ENCODE measurements around the gene RNF224.
"Not testable (repeated sequence)": the region's sequence is repeated elsewhere in the genome, so short reads cannot be mapped to it uniquely, and the experiment has no call there.

Gene RNF224

DNA sequence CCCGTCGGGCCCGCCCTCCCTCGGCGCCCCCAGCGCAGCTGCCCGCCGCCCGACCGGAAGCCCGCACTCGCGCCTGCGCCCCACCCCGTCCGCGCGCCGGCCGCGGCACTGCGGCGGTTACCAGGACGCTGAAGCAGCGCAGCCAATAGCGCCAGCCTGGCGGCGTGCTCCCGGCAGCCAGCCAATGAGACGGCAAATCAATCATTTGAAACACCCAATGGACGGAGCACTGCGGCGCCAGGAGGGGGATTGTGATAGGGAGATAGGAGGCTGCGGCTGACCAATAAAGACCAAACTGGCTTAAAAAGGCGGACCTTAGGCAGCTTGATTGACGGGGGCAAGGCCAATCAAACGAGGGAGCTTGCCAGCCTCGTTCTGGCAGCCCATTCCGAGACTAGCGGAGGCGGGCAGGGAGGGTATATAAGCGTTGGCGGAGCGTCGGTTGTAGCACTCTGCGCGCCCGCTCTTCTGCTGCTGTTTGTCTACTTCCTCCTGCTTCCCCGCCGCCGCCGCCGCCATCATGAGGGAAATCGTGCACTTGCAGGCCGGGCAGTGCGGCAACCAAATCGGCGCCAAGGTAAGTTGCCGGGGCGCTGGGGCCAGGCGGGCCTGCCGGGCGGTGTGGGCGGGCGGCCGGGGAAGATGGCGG is 13.7 kb downstream of the RNF224 start, which contains the start of gene TUBB4B:
Gene TUBB4B, plus strand, starts transcription at position 447 of the 649 bp plus-strand sequence. Its CDS starts 74 bp downstream, at position 521.
- DNase-seq (ENCODE audit: low read depth): peak; percentile 97

DNA sequence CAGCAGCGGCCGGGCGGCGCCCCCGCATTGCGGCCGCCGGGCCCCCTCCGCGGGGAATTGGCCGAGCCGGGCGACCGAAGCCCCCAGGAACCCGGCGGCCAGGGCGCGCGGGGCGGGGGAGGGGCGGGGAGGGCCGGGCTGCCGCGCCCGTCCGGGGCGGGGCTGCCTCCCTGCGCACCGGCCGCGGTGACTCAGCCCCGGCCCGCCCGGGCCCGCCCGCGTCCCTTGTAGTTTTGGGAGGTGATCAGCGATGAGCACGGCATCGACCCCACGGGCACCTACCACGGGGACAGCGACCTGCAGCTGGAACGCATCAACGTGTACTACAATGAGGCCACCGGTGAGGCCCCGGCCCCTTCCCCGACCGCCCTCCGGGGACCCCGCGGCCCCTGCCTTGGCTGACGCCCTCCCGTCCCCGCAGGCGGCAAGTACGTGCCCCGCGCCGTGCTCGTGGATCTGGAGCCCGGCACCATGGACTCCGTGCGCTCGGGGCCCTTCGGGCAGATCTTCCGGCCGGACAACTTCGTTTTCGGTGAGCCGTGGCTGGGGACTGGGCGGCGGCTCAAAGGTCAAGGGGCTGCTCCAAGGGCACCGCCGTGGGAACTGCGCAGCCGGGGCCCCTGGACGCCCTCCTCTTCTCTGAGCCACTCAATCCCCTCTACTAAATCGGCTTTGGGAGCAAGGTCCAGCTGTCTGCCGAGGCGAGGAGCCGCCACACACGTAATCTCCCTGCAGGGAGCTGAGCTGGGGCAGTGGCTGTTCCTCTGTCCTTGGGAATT is 14.4 kb downstream of the RNF224 start:
- DNase-seq (ENCODE audit: low read depth): peak; percentile 61

DNA sequence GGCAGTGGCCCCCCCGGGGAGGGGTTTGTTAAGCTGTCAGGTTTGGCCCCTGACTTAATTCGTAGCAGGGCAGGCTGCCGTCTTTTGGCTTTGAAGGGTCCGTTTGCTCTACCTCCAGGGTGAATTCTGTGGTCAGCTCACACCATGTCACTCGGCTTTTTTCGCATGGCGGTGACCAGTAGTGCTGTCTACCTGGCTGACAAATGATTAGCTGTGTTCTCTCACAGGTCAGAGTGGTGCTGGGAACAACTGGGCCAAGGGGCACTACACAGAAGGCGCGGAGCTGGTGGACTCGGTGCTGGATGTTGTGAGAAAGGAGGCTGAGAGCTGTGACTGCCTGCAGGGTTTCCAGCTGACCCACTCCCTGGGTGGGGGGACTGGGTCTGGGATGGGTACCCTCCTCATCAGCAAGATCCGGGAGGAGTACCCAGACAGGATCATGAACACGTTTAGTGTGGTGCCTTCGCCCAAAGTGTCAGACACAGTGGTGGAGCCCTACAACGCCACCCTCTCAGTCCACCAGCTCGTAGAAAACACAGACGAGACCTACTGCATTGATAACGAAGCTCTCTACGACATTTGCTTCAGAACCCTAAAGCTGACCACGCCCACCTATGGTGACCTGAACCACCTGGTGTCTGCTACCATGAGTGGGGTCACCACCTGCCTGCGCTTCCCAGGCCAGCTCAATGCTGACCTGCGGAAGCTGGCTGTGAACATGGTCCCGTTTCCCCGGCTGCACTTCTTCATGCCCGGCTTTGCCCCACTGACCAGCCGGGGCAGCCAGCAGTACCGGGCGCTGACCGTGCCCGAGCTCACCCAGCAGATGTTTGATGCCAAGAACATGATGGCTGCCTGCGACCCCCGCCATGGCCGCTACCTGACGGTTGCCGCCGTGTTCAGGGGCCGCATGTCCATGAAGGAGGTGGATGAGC is 15.2 kb downstream of the RNF224 start:
- DNase-seq (ENCODE audit: low read depth): no peak

DNA sequence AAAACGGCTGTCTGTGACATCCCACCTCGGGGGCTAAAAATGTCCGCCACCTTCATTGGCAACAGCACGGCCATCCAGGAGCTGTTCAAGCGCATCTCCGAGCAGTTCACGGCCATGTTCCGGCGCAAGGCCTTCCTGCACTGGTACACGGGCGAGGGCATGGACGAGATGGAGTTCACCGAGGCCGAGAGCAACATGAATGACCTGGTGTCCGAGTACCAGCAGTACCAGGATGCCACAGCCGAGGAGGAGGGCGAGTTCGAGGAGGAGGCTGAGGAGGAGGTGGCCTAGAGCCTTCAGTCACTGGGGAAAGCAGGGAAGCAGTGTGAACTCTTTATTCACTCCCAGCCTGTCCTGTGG is 15.9 kb downstream of the RNF224 start:
- DNase-seq (ENCODE audit: low read depth): not testable (repeated sequence)

DNA sequence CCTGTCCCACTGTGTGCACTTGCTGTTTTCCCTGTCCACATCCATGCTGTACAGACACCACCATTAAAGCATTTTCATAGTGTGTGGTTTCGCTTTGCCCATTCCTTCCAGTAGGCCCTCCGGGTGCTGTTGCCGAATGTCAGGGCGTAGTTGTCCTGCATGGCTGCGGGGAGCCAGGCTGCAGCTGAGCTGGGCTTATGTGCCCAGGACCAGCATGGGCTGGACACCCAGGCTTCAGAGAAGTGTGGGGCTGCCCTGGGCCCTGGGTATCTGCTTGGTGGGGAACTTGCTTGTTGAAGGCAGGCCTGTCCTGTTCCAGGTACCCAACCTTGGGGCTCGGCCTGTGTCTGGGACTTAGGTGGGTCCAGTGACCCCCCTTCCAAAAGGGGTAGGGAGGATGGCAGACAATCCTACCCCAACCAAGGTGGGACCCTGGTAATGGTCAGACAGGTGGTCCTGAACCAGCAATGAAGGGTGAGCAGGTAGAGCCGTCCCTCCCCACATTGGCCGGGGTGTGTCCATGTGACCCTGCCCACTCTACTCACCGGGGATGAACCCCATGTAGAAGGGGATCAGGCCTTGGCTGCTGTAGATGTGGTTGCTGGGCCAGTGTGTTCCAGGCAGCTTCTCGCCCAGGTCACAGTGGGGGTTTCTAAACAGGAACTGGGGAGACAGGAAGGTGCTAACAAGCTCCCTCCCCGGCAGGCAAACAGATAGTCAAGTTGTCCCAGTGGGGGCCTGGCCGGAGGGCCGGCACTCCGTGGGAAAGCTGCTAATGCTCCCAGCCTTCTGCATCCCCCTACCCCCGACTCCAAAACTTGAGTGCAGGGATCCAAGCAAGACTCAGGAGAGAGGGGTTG is 16.6 kb downstream of the RNF224 start:
- DNase-seq (ENCODE audit: low read depth): no peak

DNA sequence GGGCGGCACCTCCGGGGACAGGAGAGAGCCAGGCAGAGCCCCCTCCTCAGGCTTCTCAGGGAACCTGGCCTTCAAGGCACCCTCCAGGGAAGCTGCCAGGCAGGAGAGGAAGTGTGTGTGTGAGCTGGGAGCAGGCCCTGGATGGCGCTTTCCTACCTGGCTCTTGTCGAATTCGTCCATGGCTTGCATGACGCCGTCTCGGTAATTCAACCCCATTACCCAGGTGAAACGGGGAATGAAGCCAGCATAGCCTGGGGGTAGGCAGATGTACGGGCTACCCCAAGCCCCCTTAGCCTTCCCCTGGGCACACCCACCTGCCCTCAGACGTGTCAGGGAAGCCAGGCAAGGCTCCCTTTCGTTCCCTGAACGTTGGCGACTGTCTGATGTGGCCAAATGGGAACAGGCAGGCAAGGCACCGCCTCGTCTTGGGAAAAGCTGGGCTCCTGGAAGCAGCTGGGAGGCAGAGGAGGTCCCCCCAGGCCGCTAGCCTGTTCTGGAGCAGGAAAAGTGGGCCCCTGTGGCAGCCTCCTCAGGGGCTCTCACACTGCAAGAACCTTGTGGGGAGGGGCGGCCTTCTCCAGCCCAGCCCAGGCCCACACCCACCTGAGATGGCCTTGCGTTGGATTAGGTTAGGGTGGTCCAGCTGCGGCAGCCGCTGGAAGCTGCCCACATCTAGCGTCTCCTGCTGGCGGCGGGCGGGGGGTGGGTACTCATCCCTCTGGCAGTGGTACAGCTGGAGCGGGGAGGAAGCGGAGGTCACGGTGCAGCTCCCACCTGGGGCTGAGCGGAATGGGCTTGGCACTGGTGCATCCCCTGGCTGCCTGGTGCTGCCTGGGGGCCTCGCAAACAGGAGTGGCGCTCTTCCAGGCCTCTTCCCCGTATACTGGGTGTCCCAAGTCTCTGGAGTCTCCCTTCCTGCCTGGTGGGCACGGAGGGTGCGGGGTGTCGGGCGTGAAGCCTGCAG is 17.5 kb downstream of the RNF224 start:
- no peak for DNase-seq (ENCODE audit: low read depth)

DNA sequence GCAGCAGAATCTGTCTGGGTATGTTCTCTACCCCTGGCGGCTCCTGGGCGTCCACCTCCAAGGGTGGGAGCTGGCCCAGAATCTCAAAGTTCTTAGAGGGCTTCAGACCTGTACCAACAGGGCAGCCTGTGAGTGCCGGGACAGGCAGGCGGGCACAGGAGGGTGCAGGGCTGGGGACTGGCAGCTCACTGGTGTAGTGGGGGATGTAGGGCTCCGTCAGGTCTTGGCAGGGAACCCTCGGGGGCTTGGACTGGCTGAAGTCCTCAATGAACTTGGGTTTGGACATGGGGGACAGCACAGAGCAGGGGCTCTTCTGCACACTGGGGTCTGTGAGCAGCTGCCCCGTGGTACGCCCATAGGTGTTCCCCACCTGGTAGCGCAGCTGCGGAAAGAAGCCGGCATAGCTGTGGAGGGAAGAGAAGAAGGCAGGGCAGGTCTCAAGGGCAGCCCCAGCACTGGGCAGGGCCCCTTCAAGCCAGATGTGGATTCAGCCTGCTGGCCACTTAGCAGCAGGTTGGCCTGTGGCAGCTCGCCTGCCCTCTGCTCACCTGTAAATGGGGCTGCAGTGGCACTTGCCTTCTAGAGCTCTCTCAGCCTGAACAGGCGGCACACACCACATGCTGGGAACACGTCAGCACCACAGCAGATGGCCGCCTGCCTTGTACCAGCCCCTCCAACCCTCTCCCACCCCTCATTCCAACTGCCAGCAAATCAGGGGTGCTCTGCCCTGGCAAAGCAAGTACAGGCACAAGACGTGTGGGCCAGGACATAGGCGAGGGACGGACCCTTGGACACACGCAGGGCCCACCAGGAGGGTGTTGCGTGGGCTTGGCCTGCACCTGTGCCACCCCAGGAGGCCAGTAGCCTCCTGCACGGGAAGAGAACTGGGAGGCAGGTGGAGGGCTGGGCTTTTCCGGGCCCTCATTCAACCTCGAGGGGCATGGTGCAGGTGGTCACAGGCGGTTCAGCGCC is 18.4 kb downstream of the RNF224 start:
- no peak for DNase-seq (ENCODE audit: low read depth)

DNA sequence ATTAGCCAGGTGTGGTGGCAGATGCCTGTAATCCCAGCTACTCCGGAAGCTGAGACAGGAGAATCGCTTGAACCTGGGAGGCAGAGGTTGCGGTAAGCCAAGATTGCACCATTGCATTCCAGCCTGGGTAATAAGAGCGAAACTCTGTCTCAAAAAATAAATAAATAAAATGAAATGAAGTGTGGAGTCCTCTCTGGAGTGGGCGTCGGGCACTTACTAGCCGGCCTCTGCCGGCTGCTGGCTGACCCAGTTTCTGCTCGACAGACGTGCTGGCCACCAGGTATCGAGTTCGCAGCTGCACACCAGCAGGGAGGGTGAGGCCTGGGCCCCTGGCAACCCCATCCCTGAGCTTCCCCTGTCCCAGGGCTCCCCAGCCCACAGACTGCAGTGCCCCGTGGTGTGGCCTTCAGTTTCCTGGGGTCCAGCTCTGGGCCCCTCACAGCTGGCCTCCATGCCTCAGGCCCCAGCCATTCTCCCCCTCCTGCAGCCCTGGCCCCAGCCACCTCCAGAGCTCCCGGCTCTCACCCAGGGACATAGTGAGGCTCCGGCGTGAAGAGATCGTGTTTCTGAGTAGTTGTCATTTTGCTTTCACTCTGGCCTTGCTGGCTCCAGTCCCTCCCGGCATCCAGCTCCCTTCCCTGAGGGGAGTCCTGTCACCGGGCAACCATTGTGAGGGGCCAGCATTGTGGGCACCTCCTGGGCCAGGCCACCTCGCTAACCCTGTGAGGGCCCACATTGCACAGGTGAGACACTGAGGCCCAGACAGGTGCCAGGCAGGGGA is 20.0 kb downstream of the RNF224 start:
- no peak for DNase-seq (ENCODE audit: low read depth)

DNA sequence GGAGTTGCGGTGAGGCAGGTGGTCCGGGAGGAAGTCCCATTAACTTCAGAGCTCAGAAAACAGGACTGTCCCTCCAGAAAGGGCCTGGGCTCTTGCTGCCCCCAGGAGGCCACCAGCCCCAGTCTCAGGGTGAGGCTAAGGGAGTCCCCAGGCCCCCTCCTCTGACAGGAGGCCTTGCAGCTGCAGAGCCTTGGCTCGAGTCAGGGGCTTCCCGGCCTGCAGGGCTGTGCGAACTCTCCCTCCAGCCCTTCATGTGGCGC is 20.5 kb downstream of the RNF224 start:
- DNase-seq (ENCODE audit: low read depth): no peak

DNA sequence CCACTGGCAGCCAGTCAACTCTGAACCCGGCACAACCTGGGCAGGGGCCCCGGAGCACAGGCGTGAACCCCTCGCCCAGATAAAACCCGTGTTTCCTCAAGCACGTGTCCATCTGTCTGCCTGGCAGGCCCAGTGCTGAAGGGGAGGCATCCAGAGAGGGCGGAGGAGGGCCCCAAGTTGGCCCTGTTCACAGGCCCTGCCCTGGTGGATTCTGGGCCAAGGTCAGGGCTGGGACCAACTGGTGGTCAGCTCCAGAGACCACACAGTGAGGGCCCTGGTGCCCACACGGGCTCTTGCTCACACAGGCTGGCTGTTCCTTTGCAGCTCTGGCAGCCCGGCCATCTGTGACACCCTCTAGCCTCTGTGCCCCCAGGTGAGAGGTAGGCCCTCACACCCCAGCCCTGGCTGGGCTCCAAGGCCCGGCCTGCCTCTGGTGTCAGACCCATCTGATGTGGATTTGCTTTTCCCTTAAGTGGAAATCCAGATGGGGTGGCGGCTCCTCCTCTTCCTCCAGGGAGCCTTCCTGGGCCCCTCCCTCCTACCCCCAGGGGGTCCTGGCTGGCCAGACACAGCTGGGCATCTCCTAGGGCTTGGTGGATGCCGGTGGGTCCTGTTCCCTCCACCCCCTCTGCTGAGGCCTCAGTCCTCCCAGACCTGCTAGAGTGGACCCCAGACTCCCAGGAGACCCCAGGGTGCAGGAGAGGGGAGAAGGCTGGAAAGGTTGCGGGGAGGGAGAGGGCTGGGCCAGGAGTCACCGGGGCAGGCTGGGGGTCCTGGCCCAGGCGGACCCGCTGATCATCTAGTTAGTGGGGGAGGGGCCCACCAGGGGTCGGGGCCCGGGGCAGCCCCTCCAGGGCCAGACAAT is 23.3 kb downstream of the RNF224 start:
- DNase-seq (ENCODE audit: low read depth): no peak

DNA sequence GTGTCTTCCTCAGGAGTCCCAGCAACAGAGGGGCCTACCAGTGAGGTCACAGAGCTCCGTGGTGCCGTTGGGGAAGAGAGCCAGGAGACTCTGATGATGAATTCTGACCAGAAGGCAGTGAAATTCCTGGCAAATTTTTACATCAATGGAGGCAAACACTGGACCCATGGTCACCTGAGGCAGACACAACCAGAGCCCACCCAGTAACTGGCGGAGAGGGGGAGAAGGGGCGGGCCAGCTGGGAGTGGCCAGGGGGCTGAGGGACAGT is 23.8 kb downstream of the RNF224 start, which contains the start of gene STPG3:
Gene STPG3, plus strand, starts transcription at position 93 of the 268 bp plus-strand sequence. Its CDS starts 1 bp downstream, at position 94.
- DNase-seq (ENCODE audit: low read depth): no peak

DNA sequence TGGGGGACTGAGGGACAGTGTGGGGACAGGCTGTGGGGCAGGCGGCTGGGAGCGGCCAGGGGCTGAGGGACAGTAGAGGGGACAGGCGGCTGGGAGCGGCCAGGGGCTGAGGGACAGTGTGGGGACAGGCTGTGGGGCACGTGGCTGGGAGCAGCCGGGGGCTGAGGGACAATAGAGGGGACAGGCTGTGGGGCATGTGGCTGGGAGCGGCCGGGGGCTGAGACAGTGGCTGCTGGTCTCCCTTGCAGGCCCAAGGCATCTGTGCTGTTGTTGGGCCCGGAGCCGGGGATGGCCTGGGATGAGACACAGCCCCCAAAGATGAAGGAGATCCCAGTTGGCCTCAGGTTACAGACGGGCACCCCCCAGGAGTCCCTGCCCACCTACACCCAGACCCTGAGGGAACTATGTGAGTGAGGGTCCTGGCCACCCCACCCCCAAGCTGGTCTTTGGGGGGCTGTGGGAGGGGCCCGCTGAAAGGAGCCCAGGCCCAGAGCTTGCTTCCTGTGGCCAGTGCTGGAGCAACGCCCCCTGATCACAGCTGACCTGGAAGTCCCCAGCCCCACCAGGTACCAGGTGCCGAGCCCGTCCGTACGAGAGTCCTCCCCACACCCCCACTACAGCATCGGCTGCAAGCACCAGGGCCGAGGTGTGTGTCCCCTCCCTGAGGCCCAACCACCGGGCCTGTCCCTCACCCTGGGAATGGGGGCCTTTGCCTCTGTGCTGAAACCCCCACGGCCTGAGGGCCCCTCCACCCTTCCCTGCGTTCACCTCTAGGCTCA is 24.4 kb downstream of the RNF224 start:
- no peak for DNase-seq (ENCODE audit: low read depth)

DNA sequence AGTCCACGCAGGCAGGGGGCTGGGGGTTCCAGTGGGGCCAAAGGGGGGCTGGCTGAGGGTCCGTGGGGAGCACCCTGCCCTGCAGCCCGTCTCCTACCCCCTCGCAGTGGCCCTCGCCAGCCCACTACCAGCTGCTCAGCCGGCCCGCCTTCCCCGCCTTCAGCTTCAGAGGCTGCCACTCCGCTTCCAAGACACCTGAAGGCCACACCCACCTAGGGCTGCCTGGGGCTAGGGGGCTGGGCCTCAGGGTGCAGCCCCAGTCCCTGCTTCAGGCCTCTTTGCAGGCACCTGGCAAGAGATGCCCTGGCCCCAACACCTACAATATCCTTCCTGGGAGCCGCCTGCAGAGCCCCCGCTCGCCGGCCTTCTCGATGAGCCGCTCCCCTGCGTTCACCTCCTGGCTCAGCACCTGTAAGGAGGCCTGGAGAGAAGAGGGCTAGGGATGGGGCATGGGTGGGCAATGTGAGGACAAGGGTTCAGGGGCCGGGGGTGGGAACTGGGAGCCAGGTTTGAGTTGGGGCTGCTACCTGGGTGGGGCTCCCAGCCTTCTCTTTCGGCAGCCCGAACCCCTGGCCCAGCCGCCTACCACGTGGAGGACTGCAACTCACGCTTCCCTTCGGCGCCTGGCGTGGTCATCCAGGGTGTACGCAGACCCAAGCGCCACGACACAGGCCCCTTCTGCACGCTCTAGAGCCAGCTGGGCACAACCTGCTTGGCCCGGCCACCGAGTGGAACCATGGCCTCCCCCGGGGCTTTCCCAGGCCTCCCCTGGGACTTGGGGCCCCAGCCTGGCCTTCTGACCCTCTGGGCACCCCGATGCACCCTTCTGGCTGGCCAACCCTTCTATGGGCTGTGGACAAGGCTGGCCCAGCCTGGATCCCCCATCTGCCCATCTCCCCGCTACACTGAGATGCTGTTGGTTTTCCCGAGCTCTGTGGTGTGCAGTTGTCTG is 25.5 kb downstream of the RNF224 start:
- DNase-seq (ENCODE audit: low read depth): no peak

DNA sequence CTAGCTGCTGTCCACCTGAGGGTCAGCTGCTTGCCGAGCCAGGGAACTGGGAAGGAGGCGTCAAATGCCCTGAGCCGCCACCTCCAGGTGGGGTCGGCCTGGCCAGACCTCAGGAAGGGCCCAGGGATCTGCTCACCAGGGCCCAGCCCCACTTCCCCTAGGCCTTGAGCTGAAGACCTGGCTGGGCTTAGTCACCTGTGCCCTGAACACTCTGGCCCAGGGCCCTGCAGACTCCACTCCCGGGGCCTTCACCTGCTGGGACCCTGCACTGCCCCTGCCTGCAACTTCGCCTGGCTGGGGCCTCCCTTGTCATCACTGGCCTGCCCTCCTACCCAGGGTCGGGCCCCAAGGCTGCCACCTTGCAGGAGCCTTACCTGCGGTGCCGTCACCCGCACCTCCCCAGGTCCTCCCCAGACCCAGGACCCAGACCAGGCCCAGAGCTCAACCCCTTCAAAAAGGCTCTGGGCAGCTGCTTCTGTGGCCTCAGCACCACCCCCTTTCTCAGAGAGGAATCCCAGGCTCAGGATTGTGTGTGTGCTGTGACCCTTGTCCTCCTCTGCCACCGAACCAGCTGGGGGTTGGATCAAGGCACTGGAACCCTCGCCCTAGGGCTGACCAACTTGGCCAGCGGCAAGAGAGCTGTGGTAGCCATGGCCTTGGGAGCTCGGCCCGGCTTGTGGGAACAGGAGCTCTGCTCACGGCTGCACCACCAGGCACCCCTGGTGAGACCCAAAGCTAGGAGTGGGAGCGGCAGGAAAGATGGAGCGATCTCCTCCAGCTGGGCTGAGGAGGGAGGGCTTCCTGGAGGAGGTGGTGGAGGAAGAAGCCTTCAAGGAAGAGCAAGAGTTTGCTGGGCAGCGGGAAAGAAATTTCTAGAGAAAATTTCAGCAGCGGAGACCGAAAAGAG is 26.7 kb downstream of the RNF224 start:
- DNase-seq (ENCODE audit: low read depth): no peak
